ENCODE measurements around the gene GPR15.

The GPR15 gene

GRCh38 chr3:98563661-98564281, 32.0 kb downstream of the GPR15 start:
- no peak for TF ChIP-seq CTCF (IDR thresholded peaks at IDR 0.05; ENCODE audit: insufficient read depth, low read length)
- TF ChIP-seq GABPA (IDR thresholded peaks at IDR 0.05; ENCODE audit: low read depth): no peak
- TF ChIP-seq, protein P1, sequence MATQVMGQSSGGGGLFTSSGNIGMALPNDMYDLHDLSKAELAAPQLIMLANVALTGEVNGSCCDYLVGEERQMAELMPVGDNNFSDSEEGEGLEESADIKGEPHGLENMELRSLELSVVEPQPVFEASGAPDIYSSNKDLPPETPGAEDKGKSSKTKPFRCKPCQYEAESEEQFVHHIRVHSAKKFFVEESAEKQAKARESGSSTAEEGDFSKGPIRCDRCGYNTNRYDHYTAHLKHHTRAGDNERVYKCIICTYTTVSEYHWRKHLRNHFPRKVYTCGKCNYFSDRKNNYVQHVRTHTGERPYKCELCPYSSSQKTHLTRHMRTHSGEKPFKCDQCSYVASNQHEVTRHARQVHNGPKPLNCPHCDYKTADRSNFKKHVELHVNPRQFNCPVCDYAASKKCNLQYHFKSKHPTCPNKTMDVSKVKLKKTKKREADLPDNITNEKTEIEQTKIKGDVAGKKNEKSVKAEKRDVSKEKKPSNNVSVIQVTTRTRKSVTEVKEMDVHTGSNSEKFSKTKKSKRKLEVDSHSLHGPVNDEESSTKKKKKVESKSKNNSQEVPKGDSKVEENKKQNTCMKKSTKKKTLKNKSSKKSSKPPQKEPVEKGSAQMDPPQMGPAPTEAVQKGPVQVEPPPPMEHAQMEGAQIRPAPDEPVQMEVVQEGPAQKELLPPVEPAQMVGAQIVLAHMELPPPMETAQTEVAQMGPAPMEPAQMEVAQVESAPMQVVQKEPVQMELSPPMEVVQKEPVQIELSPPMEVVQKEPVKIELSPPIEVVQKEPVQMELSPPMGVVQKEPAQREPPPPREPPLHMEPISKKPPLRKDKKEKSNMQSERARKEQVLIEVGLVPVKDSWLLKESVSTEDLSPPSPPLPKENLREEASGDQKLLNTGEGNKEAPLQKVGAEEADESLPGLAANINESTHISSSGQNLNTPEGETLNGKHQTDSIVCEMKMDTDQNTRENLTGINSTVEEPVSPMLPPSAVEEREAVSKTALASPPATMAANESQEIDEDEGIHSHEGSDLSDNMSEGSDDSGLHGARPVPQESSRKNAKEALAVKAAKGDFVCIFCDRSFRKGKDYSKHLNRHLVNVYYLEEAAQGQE (IDR thresholded peaks at IDR 0.05; ENCODE audit: insufficient replicate concordance, low read depth): no peak
- no peak for TF ChIP-seq POLR2AphosphoS5 (IDR thresholded peaks at IDR 0.05; ENCODE audit: low read depth)
- no peak for TF ChIP-seq SPI1 (IDR thresholded peaks at IDR 0.05; ENCODE audit: borderline replicate concordance, low read depth)
- Histone ChIP-seq H3K4me3 (replicated peaks; ENCODE audit: insufficient read depth, low read length) (no peak overlapping the region), H3K27ac (replicated peaks) (no peak overlapping the region), H3K27me3 (ENCODE audit: insufficient read depth, poor library complexity, severe bottlenecking) (no peaks in the 10 kb centered on the region)
- no peak for DNase-seq (ENCODE audit: low read depth in 1 of 2, low spot score in 1 of 2)

DNA sequence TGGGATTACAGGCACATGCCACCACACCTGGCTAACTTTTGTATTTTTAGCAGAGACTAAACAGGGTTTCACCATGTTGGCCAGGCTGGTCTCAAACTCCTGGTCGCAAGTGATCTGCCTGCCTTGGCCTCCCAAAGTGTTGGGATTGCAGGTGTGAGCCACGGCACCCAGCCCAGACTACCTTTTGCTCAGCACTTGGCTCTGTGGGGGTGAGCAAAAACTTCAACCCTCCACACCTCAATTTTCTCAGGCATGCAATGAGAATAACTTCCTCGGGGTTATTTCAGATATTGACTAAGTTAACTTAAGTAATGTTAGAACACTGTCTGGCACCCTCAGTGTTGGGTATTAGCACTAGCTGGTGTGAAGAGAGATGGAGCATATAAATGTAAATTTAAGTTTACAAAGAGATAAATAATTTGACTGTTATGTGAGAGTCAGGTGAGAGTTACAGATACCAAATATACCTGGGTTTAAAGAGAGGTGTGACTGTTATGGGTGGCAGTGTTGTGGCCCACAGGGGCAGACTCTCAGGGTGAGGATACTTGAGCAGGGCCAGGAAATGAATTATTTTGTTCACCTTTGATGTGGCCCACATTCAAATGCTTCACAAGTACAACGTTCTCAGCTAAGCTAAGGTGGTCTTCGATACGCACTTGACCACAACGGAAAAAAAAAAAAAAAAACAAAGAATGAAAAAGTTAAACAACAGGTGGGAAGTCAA, 32.7 kb downstream of the GPR15 start:
- H3K27me3 ChIP-seq (ENCODE audit: insufficient read depth, poor library complexity, severe bottlenecking): no peaks in the 10 kb centered on the region
- H3K4me3 ChIP-seq (replicated peaks; ENCODE audit: insufficient read depth, low read length): no peak overlapping the region
- no peak overlapping the region for H3K27ac ChIP-seq (replicated peaks)

GRCh38 chr3:98565237-98565643, 33.5 kb downstream of the GPR15 start:
- Histone ChIP-seq H3K4me3 (replicated peaks; ENCODE audit: insufficient read depth, low read length) (no peak overlapping the region), H3K27ac (replicated peaks) (no peak overlapping the region), H3K27me3 (ENCODE audit: insufficient read depth, poor library complexity, severe bottlenecking) (no peaks in the 10 kb centered on the region)
- no peak for DNase-seq (ENCODE audit: low read depth in 1 of 2, low spot score in 1 of 2)
- TF ChIP-seq, protein P1 (IDR thresholded peaks at IDR 0.05; ENCODE audit: insufficient replicate concordance, low read depth): no peak
- TF ChIP-seq GABPA (IDR thresholded peaks at IDR 0.05; ENCODE audit: low read depth): no peak
- no peak for TF ChIP-seq SPI1 (IDR thresholded peaks at IDR 0.05; ENCODE audit: borderline replicate concordance, low read depth)
- TF ChIP-seq CTCF (IDR thresholded peaks at IDR 0.05; ENCODE audit: insufficient read depth, low read length): no peak
- no peak for TF ChIP-seq POLR2AphosphoS5 (IDR thresholded peaks at IDR 0.05; ENCODE audit: low read depth)

More for the DNA sequence above, 32.7 kb downstream of the GPR15 start:
- no peak for DNase-seq (ENCODE audit: low read depth in 1 of 2, low spot score in 1 of 2)
- TF ChIP-seq GABPA (IDR thresholded peaks at IDR 0.05; ENCODE audit: low read depth) (no peak), POLR2AphosphoS5 (IDR thresholded peaks at IDR 0.05; ENCODE audit: low read depth) (no peak), CTCF (IDR thresholded peaks at IDR 0.05; ENCODE audit: insufficient read depth, low read length) (no peak), SPI1 (IDR thresholded peaks at IDR 0.05; ENCODE audit: borderline replicate concordance, low read depth) (no peak)
- TF ChIP-seq, protein P1 (IDR thresholded peaks at IDR 0.05; ENCODE audit: insufficient replicate concordance, low read depth): no peak

Data from HL-60 (cell line).